BE2C (cell line): ENCODE data around the gene TFCP2.

Experiments used
- DNase-seq: peaks from one replicate; pipeline ENCODE4 v3.0.0-alpha.2; 2020
- H3K27me3 ChIP-seq: fragments of 250-450 bp; sonication (Bioruptor Pico); 2 replicates; pipeline ENCODE4 v1.5.1; 2020; ENCODE audit warnings: mild to moderate bottlenecking
- H3K36me3 ChIP-seq: fragments of 250-450 bp; sonication (Bioruptor Pico); 2 replicates; pipeline ENCODE4 v1.5.1; 2020; ENCODE audit warnings: mild to moderate bottlenecking
- H3K4me1 ChIP-seq: fragments of 250-450 bp; sonication (Bioruptor Pico); 2 replicates; pipeline ENCODE4 v1.5.1; 2020
- H3K4me3 ChIP-seq: 2 replicates; pipeline ENCODE4 v1.5.1; 2011; ENCODE audit warnings: low read depth, low read length
- H3K9me3 ChIP-seq: fragments of 250-450 bp; sonication (Bioruptor Pico); 2 replicates; pipeline ENCODE4 v1.5.1; 2020
- CTCF ChIP-seq: IDR thresholded peaks from 2 replicates; pipeline ENCODE4 v1.5.1; 2012; ENCODE audit warnings: mild to moderate bottlenecking, low read depth, low read length

The TFCP2 gene

GRCh38 chr12:51174501-51174900 lies 1.6 kb upstream of the TFCP2 start:
- no peak for TF ChIP-seq CTCF
- Histone ChIP-seq H3K9me3 (no peaks in the 10 kb centered on the region), H3K4me3 (no peak overlapping the region), H3K27me3 (no peaks in the 10 kb centered on the region), H3K36me3 (no peaks in the 10 kb centered on the region), H3K4me1 (no peaks in the 10 kb centered on the region)
- DNase-seq, result no peak

GRCh38 chr12:51171884-51172514 lies 936 bp downstream of the TFCP2 start:
- Histone ChIP-seq H3K36me3 (no peaks in the 10 kb centered on the region; the same call in 1 of the 2 replicates), H3K4me1 (no peaks in the 10 kb centered on the region), H3K9me3 (no peaks in the 10 kb centered on the region), H3K4me3 (peak overlapping the region; percentile 94), H3K27me3 (no peaks in the 10 kb centered on the region)
- no peak for TF ChIP-seq CTCF
- DNase-seq, result no peak

- Histone ChIP-seq H3K4me3 (no peak overlapping the region), H3K4me1 (no peaks in the 10 kb centered on the region), H3K36me3 (peaks cover 2% of the 10 kb centered on the region), H3K9me3 (no peaks in the 10 kb centered on the region), H3K27me3 (no peaks in the 10 kb centered on the region)
- DNase-seq, result no peak
- no peak for TF ChIP-seq CTCF
These were observed 9.1 kb downstream of the TFCP2 start for GRCh38 chr12:51163795-51164194.

GRCh38 chr12:51162217-51162616 lies 10.7 kb downstream of the TFCP2 start:
- Histone ChIP-seq H3K9me3 (no peaks in the 10 kb centered on the region), H3K36me3 (peaks cover 2% of the 10 kb centered on the region), H3K4me1 (no peaks in the 10 kb centered on the region), H3K27me3 (no peaks in the 10 kb centered on the region), H3K4me3 (no peak overlapping the region)
- no peak for TF ChIP-seq CTCF
- DNase-seq, result no peak

GRCh38 chr12:51160814-51161459 lies 12.0 kb downstream of the TFCP2 start:
- Histone ChIP-seq H3K27me3 (no peaks in the 10 kb centered on the region), H3K36me3 (peaks cover 5% of the 10 kb centered on the region), H3K4me3 (no peak overlapping the region), H3K9me3 (no peaks in the 10 kb centered on the region), H3K4me1 (no peaks in the 10 kb centered on the region)
- TF ChIP-seq CTCF, result no peak
- DNase-seq, result no peak

- no peaks in the 10 kb centered on the region for H3K4me1 ChIP-seq
- no peak for DNase-seq
- no peak for TF ChIP-seq CTCF
- H3K9me3 ChIP-seq, result no peaks in the 10 kb centered on the region
- H3K36me3 ChIP-seq, result peaks cover 5% of the 10 kb centered on the region
- no peak overlapping the region for H3K4me3 ChIP-seq
- no peaks in the 10 kb centered on the region for H3K27me3 ChIP-seq
These were observed 16.6 kb downstream of the TFCP2 start for GRCh38 chr12:51156245-51156765.
